Left ventricle myocardium superior (tissue), 1 donor: Measurements from ENCODE around the gene ANP32A. TPM values are rescaled to one million over a fixed set of nuclear protein-coding genes. Genes with fewer than 3 reads are reported as not detected.
A peak's percentile ranks its signal among the peaks of the same experiment; 100 is the strongest.

ENCODE experiments used
- ATAC-seq: fragments of 200-7000 bp; cut with Tn5 transposase; one replicate; pipeline ENCODE4 v1.9.1; 2020; ENCODE audit warnings: mild to moderate bottlenecking, moderate library complexity
- DNase-seq: peaks from one replicate; pipeline ENCODE4 v3.0.0-alpha.2; 2020
- intact Hi-C: fragments of 100-400 bp; cut with micrococcal nuclease; formaldehyde crosslinking; loops from one replicate; pipeline ENCODE4 v1.11.0; 2022
- total RNA-seq: library from RNA; stranded (reverse); fragmentation: NEBNext Ultra II Directional; extraction: Animal tissue kit (Norgen Biotek cat#: 25700); gene quantifications from one replicate; pipeline ENCODE4 v1.2.1, GENCODE V29; 2021
- donor health status: DM: no; HTN: yes; CAD: no; lungs with severe emphysema.

ANP32A gene
- total RNA-seq, 1 donor from 2014 or later, result 138 TPM

GRCh38 chr15:68822818-68823217 is 2.1 kb upstream of the ANP32A start:
- intact Hi-C loops, result loop anchor here (10.0 kb wide), 1 partner anchor 248 kb away; the partner anchor contains the start of gene CORO2B
- ATAC-seq (no peak), DNase-seq (no peak)

GRCh38 chr15:68821841-68822381 is 1.2 kb upstream of the ANP32A start:
- DNase-seq (no peak), ATAC-seq (no peak)
- intact Hi-C loops, result loop anchor here (10.0 kb wide), 1 partner anchor 247 kb away; the partner anchor contains the start of gene CORO2B

GRCh38 chr15:68821190-68821840 is 620 bp upstream of the ANP32A start:
- ATAC-seq, result peak; percentile 3
- peak; percentile 46 for DNase-seq
- intact Hi-C loops, result loop anchor here (10.0 kb wide), 1 partner anchor 247 kb away; the partner anchor contains the start of gene CORO2B

- ATAC-seq (peak; percentile 28), DNase-seq (peak; percentile 58)
- intact Hi-C loops, result loop anchor here (10.0 kb wide), 1 partner anchor 245 kb away; the partner anchor contains the start of gene CORO2B
Observed at GRCh38 chr15:68819495-68820294, 1.0 kb downstream of the ANP32A start.

- peak; percentile 5 for ATAC-seq
- peak; percentile 75 for DNase-seq
- intact Hi-C loops, result no loop called here
Observed at GRCh38 chr15:68818769-68819494, 1.8 kb downstream of the ANP32A start.

- intact Hi-C loops, result no loop called here
Observed at GRCh38 chr15:68818066-68818768, 2.5 kb downstream of the ANP32A start.

GRCh38 chr15:68817304-68818065 is 3.2 kb downstream of the ANP32A start:
- DNase-seq (peak; percentile 78), ATAC-seq (peak; percentile 49)
- intact Hi-C loops, result no loop called here

More at GRCh38 chr15:68818066-68818768, 2.5 kb downstream of the ANP32A start:
- DNase-seq (peak; percentile 83), ATAC-seq (peak; percentile 43)

- ATAC-seq (peak; percentile 3), DNase-seq (no peak)
- intact Hi-C loops, result no loop called here
Observed at GRCh38 chr15:68816795-68817303, 3.8 kb downstream of the ANP32A start.

- intact Hi-C loops, result no loop called here
- ATAC-seq (no peak), DNase-seq (no peak)
Observed at GRCh38 chr15:68816158-68816557, 4.5 kb downstream of the ANP32A start.

GRCh38 chr15:68815598-68815997 is 5.1 kb downstream of the ANP32A start:
- intact Hi-C loops, result no loop called here
- no peak for DNase-seq
- ATAC-seq, result no peak

GRCh38 chr15:68814596-68814995 is 6.1 kb downstream of the ANP32A start:
- no peak for DNase-seq
- ATAC-seq, result no peak
- intact Hi-C loops, result no loop called here

GRCh38 chr15:68812597-68813431 is 7.9 kb downstream of the ANP32A start:
- intact Hi-C loops, result no loop called here
- peak; percentile 19 for ATAC-seq
- peak; percentile 48 for DNase-seq

- intact Hi-C loops, result no loop called here
- DNase-seq (no peak), ATAC-seq (no peak)
Observed at GRCh38 chr15:68812069-68812468, 8.6 kb downstream of the ANP32A start.

GRCh38 chr15:68809517-68809916 is 11.2 kb downstream of the ANP32A start:
- no peak for ATAC-seq
- intact Hi-C loops, result no loop called here
- DNase-seq, result no peak

- DNase-seq (no peak), ATAC-seq (no peak)
Observed at GRCh38 chr15:68808770-68809169, 11.9 kb downstream of the ANP32A start.

GRCh38 chr15:68808091-68808490 is 12.6 kb downstream of the ANP32A start:
- no peak for DNase-seq
- intact Hi-C loops, result no loop called here
- ATAC-seq, result peak; percentile 58

More at GRCh38 chr15:68808770-68809169, 11.9 kb downstream of the ANP32A start:
- intact Hi-C loops, result no loop called here

GRCh38 chr15:68807249-68807648 is 13.4 kb downstream of the ANP32A start:
- ATAC-seq (peak; percentile 17), DNase-seq (no peak)
- intact Hi-C loops, result no loop called here
